GM19099 (cell line): ENCODE measurements around the gene CDC26.

Experiments
- POLR2A ChIP-seq: IDR thresholded peaks from 3 replicates; pipeline ENCODE4 v1.6.1; 2011; ENCODE audit warnings: low read depth; ENCODE audit not compliant: insufficient read length; ENCODE audit errors: extremely low read depth

The CDC26 gene

GRCh38 chr9:113299800-113300292 is 24.5 kb upstream of the CDC26 start:
- TF ChIP-seq POLR2A, result no peak

- no peak for TF ChIP-seq POLR2A
Measured at GRCh38 chr9:113298924-113299770, 23.8 kb upstream of the CDC26 start.

GRCh38 chr9:113298311-113298710 is 22.9 kb upstream of the CDC26 start:
- TF ChIP-seq POLR2A, result no peak

GRCh38 chr9:113296796-113297558 is 21.6 kb upstream of the CDC26 start:
- no peak for TF ChIP-seq POLR2A

GRCh38 chr9:113293285-113293878 is 18.0 kb upstream of the CDC26 start:
- no peak for TF ChIP-seq POLR2A

- no peak for TF ChIP-seq POLR2A
Measured at GRCh38 chr9:113290052-113290607, 14.8 kb upstream of the CDC26 start.

GRCh38 chr9:113289091-113289490 is 13.7 kb upstream of the CDC26 start:
- TF ChIP-seq POLR2A, result no peak

GRCh38 chr9:113281356-113281755 is 6.0 kb upstream of the CDC26 start:
- TF ChIP-seq POLR2A, result no peak

GRCh38 chr9:113278840-113279239 is 3.5 kb upstream of the CDC26 start:
- TF ChIP-seq POLR2A, result no peak

- no peak for TF ChIP-seq POLR2A
Measured at GRCh38 chr9:113274474-113275156, 757 bp downstream of the CDC26 start.

- TF ChIP-seq POLR2A, result no peak
Measured at GRCh38 chr9:113269871-113270270, 5.5 kb downstream of the CDC26 start.

- TF ChIP-seq POLR2A, result no peak
Measured at GRCh38 chr9:113269355-113269754, 6.0 kb downstream of the CDC26 start.

GRCh38 chr9:113267911-113268566 is 7.3 kb downstream of the CDC26 start:
- no peak for TF ChIP-seq POLR2A

- TF ChIP-seq POLR2A, result no peak
Measured at GRCh38 chr9:113266174-113266573, 9.2 kb downstream of the CDC26 start.
